Endodermal cell (in vitro differentiated cells): ENCODE measurements around the gene TRAF4. TPM values are rescaled to one million over a fixed set of nuclear protein-coding genes. Genes with fewer than 3 reads are reported as not detected.
A peak's percentile ranks its signal among the peaks of the same experiment; 100 is the strongest.

Source experiments
- DNase-seq: peaks from one replicate; pipeline ENCODE4 v3.0.0-alpha.2; 2017
- H3K27ac ChIP-seq: 2 replicates; pipeline ENCODE4 v1.5.1; 2013; ENCODE audit warnings: mild to moderate bottlenecking, low read depth, low read length, moderate library complexity
- H3K27me3 ChIP-seq: 2 replicates; pipeline ENCODE4 v1.6.1; 2013; ENCODE audit warnings: mild to moderate bottlenecking, low read length, moderate library complexity; ENCODE audit not compliant: insufficient read depth, control insufficient read depth, poor library complexity, severe bottlenecking
- H3K36me3 ChIP-seq: 2 replicates; pipeline ENCODE4 v1.7.0; 2013; ENCODE audit warnings: mild to moderate bottlenecking, low read length, moderate library complexity; ENCODE audit not compliant: control insufficient read depth, insufficient read depth
- H3K4me1 ChIP-seq: one replicate; pipeline ENCODE4 v1.7.0; 2013; ENCODE audit warnings: low read length; ENCODE audit not compliant: control insufficient read depth, insufficient read depth
- H3K4me3 ChIP-seq: 2 replicates; pipeline ENCODE4 v1.5.1; 2013; ENCODE audit warnings: mild to moderate bottlenecking, low read length, moderate library complexity
- H3K9ac ChIP-seq: 2 replicates; pipeline ENCODE4 v1.6.1; 2013; ENCODE audit warnings: mild to moderate bottlenecking, low read length, moderate library complexity; ENCODE audit not compliant: poor library complexity, severe bottlenecking; ENCODE audit errors: extremely low read depth
- H3K9me3 ChIP-seq: 2 replicates; pipeline ENCODE4 v1.6.1; 2013; ENCODE audit warnings: mild to moderate bottlenecking, low read length, moderate library complexity; ENCODE audit not compliant: control insufficient read depth
- H3K27ac Mint-ChIP-seq: 2 replicates; pipeline ENCODE4 v1.8.0; 2020; ENCODE audit warnings: mixed read lengths
- H3K27me3 Mint-ChIP-seq: 2 replicates; pipeline ENCODE4 v1.8.0; 2021; ENCODE audit warnings: mild to moderate bottlenecking, mixed read lengths; ENCODE audit not compliant: insufficient read depth
- H3K36me3 Mint-ChIP-seq: 2 replicates; pipeline ENCODE4 v1.8.0; 2020; ENCODE audit warnings: low read depth, mixed read lengths
- H3K4me1 Mint-ChIP-seq: 2 replicates; pipeline ENCODE4 v1.8.0; 2020; ENCODE audit warnings: mixed read lengths
- H3K4me3 Mint-ChIP-seq: 2 replicates; pipeline ENCODE4 v1.8.0; 2020; ENCODE audit warnings: mild to moderate bottlenecking, moderate library complexity, mixed read lengths
- H3K9me3 Mint-ChIP-seq: 2 replicates; pipeline ENCODE4 v1.8.0; 2020; ENCODE audit warnings: mild to moderate bottlenecking, mixed read lengths
- CTCF ChIP-seq: fragments of 200-600 bp; sonication (generic); conservative IDR thresholded peaks from 2 replicates; pipeline ENCODE4 v1.5.0; 2021; ENCODE audit warnings: antibody characterized with exemption, mild to moderate bottlenecking
- WGBS, 2 experiments: methylation state at CpG; one replicate each; pipeline versions ENCODE4 v1.1.5 to v1.1.7; 2013; ENCODE audit warnings: missing lambda C conversion rate in 2 of 2, mixed read lengths in 1 of 2; ENCODE audit not compliant: insufficient coverage in 1 of 2, insufficient read length in 1 of 2; 5-methylcytosine and 5-hydroxymethylcytosine counted together
- total RNA-seq, 2 donors: library from RNA; stranded (reverse); fragmentation: NEBNext Ultra II Directional in 1 of 2; extraction: Animal tissue kit (Norgen Biotek cat#: 25700) in 1 of 2; gene quantifications; 2 replicates in 1 of 2; 3 replicates in 1 of 2; pipeline ENCODE4 v1.2.1, GENCODE V29; 2021

TRAF4 gene
- total RNA-seq, 2 donors from 2014 or later, result 168 to 169 TPM

GRCh38 chr17:28705728-28706334, 38.0 kb upstream of the TRAF4 start:
- Mint-ChIP-seq H3K27ac (peak overlapping the region; percentile 86), H3K4me3 (no peak overlapping the region), H3K4me1 (peaks cover 17% of the 10 kb centered on the region), H3K36me3 (peaks cover 30% of the 10 kb centered on the region), H3K27me3 (no peaks in the 10 kb centered on the region), H3K9me3 (no peaks in the 10 kb centered on the region)
- Histone ChIP-seq H3K36me3 (peaks cover 26% of the 10 kb centered on the region), H3K27me3 (no peaks in the 10 kb centered on the region), H3K9me3 (no peaks in the 10 kb centered on the region), H3K27ac (no peak overlapping the region), H3K4me3 (no peak overlapping the region), H3K9ac (no peak overlapping the region), H3K4me1 (peaks cover 3% of the 10 kb centered on the region)
- TF ChIP-seq CTCF, result no peak
- no peak for DNase-seq
- WGBS, 2 experiments, result 81 to 88% methylated on average over 3 to 10 of the region's 10 CpGs

GRCh38 chr17:28706471-28707338, 37.1 kb upstream of the TRAF4 start:
- H3K4me1 ChIP-seq, result peaks cover 3% of the 10 kb centered on the region
- Mint-ChIP-seq H3K4me3 (no peak overlapping the region), H3K4me1 (peaks cover 17% of the 10 kb centered on the region), H3K27ac (no peak overlapping the region), H3K9me3 (no peaks in the 10 kb centered on the region), H3K27me3 (no peaks in the 10 kb centered on the region), H3K36me3 (peaks cover 22% of the 10 kb centered on the region)
- 78 to 86% methylated on average over 3 to 4 of the region's 7 CpGs for WGBS, 2 experiments
- H3K4me3 ChIP-seq, result no peak overlapping the region
- no peak overlapping the region for H3K9ac ChIP-seq
- peaks cover 17% of the 10 kb centered on the region for H3K36me3 ChIP-seq
- DNase-seq, result no peak
- no peaks in the 10 kb centered on the region for H3K27me3 ChIP-seq
- H3K9me3 ChIP-seq, result no peaks in the 10 kb centered on the region
- no peak overlapping the region for H3K27ac ChIP-seq
- peak; percentile 24 for TF ChIP-seq CTCF

- Histone ChIP-seq H3K27ac (no peak overlapping the region), H3K9me3 (no peaks in the 10 kb centered on the region), H3K4me3 (no peak overlapping the region), H3K36me3 (peaks cover 11% of the 10 kb centered on the region), H3K9ac (no peak overlapping the region), H3K4me1 (peaks cover 3% of the 10 kb centered on the region), H3K27me3 (no peaks in the 10 kb centered on the region)
- Mint-ChIP-seq H3K36me3 (peaks cover 15% of the 10 kb centered on the region), H3K9me3 (no peaks in the 10 kb centered on the region), H3K4me1 (peaks cover 21% of the 10 kb centered on the region), H3K27me3 (no peaks in the 10 kb centered on the region), H3K27ac (no peak overlapping the region), H3K4me3 (no peak overlapping the region)
- no peak for DNase-seq
- WGBS, 2 experiments, result 89 to 93% methylated on average over 1 to 2 of the region's 2 CpGs
- no peak for TF ChIP-seq CTCF
These were observed 36.5 kb upstream of the TRAF4 start for GRCh38 chr17:28707339-28707720.
